ENCODE measurements around the gene OR52E8.

Gene OR52E8

GRCh38 chr11:5857590-5857989 lies at the start of gene OR52E8:
TSS of gene OR52E8 (minus strand) at chr11:5857690. CDS start at chr11:5857690, 0 bp downstream.
- in situ Hi-C loops (cut with MboI; ENCODE audit: low sequenced_read_pairs), result no loop called here

DNA sequence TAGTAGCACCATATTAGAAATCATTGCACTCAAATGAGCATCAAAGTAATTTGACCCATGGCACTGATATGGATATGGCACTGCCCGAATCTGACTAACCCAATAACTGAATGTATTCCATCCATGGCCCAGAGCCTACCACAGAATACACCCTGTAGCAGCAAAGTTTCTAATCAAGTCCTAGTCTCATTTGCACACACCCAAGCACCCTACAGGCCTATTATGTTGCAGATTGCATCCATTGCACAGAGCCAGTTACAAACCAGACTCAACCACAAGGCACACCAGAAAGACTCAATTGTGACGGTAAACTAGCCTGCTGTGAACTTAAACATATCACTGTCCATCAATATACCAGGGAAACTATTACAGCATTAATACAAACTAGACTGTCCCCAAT lies 42.0 kb upstream of the OR52E8 start:
- in situ Hi-C loops (cut with MboI; ENCODE audit: low sequenced_read_pairs), result no loop called here

DNA sequence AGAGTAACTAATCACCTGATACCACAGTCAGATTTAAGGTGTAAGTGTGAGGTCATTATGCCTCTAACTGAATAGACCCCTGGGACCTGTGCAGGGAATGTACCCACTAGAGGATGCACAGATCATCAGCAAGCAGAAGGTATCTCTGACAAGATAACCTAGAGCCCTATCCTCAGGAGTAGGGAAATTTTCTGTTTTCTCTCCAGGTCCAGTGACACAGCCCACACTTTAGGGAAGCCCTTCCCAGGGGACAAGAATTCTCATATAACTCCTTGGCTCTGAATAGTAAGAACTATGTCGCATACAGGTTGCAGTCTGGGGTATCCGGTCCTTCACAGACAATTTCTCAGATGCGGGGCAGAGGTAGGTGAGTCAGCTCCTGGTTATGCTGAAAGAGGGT lies 35.4 kb upstream of the OR52E8 start, which contains the start of gene OR52E5:
Gene OR52E5, plus strand, starts transcription at position 301 of the 400 bp plus-strand sequence. CDS start 7,569 bp downstream, outside the sequence.
- in situ Hi-C loops (cut with MboI; ENCODE audit: low sequenced_read_pairs), result no loop called here

- in situ Hi-C loops (cut with MboI; ENCODE audit: low sequenced_read_pairs), result no loop called here
Observed at GRCh38 chr11:5891216-5891800, 33.8 kb upstream of the OR52E8 start.

DNA sequence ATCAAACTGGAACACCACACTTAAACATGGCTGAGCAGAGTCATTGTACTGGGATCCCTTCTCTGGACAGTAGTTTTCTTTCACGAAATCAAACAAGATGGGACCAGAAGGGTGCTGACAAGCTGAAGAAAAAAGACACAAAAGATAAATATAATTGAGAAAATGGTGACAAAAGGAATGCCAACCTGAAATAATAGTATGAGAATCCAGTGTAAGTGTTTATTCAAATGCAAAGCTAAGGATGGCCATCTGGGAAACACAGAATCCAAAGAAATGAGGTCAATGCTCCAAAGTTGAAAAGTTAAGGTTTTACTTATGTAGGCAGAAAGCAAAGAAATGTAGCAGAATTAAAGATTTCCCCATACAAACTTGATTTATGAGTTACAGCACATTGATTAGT lies 30.2 kb upstream of the OR52E8 start:
- in situ Hi-C loops (cut with MboI; ENCODE audit: low sequenced_read_pairs), result no loop called here

GRCh38 chr11:5887172-5887571 lies 29.7 kb upstream of the OR52E8 start:
- in situ Hi-C loops (cut with MboI; ENCODE audit: low sequenced_read_pairs), result no loop called here

DNA sequence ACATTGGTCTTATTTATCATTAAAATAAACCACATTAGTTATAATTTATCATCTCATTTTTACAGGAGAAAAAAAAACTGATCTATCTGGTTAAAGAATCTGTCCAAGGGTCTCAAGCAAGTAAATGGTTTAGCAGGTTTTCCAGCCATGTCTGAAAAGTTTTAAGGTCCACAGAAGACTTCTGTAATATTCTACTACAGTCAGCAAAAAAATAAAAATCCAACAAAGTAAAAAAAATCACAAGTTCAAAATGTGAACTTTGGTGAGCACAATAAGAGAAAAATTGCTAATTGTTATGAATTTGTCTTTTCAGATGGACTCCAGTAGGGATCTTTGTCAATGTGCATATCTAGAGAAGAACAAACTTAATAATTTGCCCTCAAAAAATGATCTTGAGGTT lies 24.3 kb upstream of the OR52E8 start:
- in situ Hi-C loops (cut with MboI; ENCODE audit: low sequenced_read_pairs), result no loop called here

- in situ Hi-C loops (cut with MboI; ENCODE audit: low sequenced_read_pairs), result no loop called here
Observed at GRCh38 chr11:5880329-5880728, 22.8 kb upstream of the OR52E8 start, which contains the start of gene OR52E4. TSS of gene OR52E4 (plus strand) at chr11:5880629. CDS start at chr11:5884293, 3,664 bp downstream.

DNA sequence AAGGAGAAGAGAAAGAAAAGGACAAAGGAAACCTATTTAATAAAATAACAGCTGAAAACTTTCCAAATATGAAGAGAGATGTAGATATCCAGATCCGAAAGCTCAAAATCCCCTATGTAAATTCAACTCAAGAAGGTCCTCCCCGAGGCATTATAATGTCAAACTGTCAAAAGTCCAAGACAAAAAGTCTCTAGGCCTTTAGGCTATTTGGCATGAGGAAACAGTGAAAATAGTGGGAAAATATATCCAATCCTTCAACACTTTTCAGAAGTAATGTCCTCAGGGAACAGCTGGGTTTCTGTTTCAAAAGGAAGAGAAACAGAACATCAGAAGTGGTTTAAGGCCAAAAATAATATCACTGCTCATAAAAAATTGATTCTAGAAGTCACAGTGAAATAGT lies 21.1 kb upstream of the OR52E8 start:
- in situ Hi-C loops (cut with MboI; ENCODE audit: low sequenced_read_pairs), result no loop called here

GRCh38 chr11:5865826-5866225 lies 8.3 kb upstream of the OR52E8 start:
- in situ Hi-C loops (cut with MboI; ENCODE audit: low sequenced_read_pairs), result no loop called here

GRCh38 chr11:5851002-5851401 lies 6.5 kb downstream of the OR52E8 start:
- in situ Hi-C loops (cut with MboI; ENCODE audit: low sequenced_read_pairs), result no loop called here

GRCh38 chr11:5847711-5848110 lies 9.8 kb downstream of the OR52E8 start:
- in situ Hi-C loops (cut with MboI; ENCODE audit: low sequenced_read_pairs), result no loop called here

GRCh38 chr11:5846701-5847100 lies 10.8 kb downstream of the OR52E8 start:
- in situ Hi-C loops (cut with MboI; ENCODE audit: low sequenced_read_pairs), result no loop called here

GRCh38 chr11:5841797-5842196 lies 15.7 kb downstream of the OR52E8 start, which contains the start of gene OR52E6:
TSS of gene OR52E6 (minus strand) at chr11:5841897. CDS start at chr11:5841897, 0 bp downstream.
- in situ Hi-C loops (cut with MboI; ENCODE audit: low sequenced_read_pairs), result no loop called here

GRCh38 chr11:5837695-5838094 lies 19.8 kb downstream of the OR52E8 start:
- in situ Hi-C loops (cut with MboI; ENCODE audit: low sequenced_read_pairs), result no loop called here

GRCh38 chr11:5833446-5833845 lies 24.0 kb downstream of the OR52E8 start:
- in situ Hi-C loops (cut with MboI; ENCODE audit: low sequenced_read_pairs), result no loop called here

GRCh38 chr11:5831196-5831829 lies 26.2 kb downstream of the OR52E8 start:
- in situ Hi-C loops (cut with MboI; ENCODE audit: low sequenced_read_pairs), result no loop called here

- in situ Hi-C loops (cut with MboI; ENCODE audit: low sequenced_read_pairs), result no loop called here
Observed at GRCh38 chr11:5818245-5818886, 39.1 kb downstream of the OR52E8 start.

- in situ Hi-C loops (cut with MboI; ENCODE audit: low sequenced_read_pairs), result no loop called here
Observed at GRCh38 chr11:5815534-5815933, 42.0 kb downstream of the OR52E8 start.

- in situ Hi-C loops (cut with MboI; ENCODE audit: low sequenced_read_pairs), result no loop called here
Observed at GRCh38 chr11:5809905-5810795, 47.3 kb downstream of the OR52E8 start.

GRCh38 chr11:5809122-5809519 lies 48.4 kb downstream of the OR52E8 start:
- in situ Hi-C loops (cut with MboI; ENCODE audit: low sequenced_read_pairs), result no loop called here

Measured in HL-60/S4 (cell line).